ENCODE results near the gene NELL1.

DNA sequence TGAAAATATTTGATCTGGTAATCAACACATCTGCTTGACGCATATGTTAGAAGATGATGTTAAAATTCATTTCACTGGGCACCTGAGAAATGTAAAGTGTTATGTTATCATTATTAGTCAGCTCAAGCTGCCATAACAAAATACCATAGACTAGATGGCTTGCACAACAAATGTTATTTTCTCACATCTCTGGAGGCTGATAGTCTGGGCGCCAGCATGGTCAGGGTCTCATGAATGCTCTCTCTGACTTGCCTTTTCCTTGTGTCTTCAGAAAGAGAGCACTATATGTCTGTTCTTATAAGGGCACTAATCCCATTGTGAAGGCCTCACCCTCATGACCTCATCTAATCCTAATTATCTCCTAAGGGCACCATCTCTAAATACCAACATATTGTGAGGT is 435.3 kb downstream of the NELL1 start:
- TF ChIP-seq, protein P1, sequence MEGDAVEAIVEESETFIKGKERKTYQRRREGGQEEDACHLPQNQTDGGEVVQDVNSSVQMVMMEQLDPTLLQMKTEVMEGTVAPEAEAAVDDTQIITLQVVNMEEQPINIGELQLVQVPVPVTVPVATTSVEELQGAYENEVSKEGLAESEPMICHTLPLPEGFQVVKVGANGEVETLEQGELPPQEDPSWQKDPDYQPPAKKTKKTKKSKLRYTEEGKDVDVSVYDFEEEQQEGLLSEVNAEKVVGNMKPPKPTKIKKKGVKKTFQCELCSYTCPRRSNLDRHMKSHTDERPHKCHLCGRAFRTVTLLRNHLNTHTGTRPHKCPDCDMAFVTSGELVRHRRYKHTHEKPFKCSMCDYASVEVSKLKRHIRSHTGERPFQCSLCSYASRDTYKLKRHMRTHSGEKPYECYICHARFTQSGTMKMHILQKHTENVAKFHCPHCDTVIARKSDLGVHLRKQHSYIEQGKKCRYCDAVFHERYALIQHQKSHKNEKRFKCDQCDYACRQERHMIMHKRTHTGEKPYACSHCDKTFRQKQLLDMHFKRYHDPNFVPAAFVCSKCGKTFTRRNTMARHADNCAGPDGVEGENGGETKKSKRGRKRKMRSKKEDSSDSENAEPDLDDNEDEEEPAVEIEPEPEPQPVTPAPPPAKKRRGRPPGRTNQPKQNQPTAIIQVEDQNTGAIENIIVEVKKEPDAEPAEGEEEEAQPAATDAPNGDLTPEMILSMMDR (IDR thresholded peaks at IDR 0.05; ENCODE audit: extremely low read depth in 1 of 2, insufficient read depth in 1 of 2, low read depth in 1 of 2, low read length in 2 of 2): no peak
- TF ChIP-seq MYC (IDR thresholded peaks at IDR 0.05; ENCODE audit: low read depth, low read length) (no peak), JUN (IDR thresholded peaks at IDR 0.05; ENCODE audit: borderline replicate concordance, insufficient read depth, insufficient read length, low read depth) (no peak), POLR2A (IDR thresholded peaks at IDR 0.05; ENCODE audit: low read depth, low read length) (no peak)

Data from endothelial cell of umbilical vein (primary cell).